ENCODE measurements around the gene MGAT5B.
A peak's percentile ranks its signal among the peaks of the same experiment; 100 is the strongest.

MGAT5B gene

DNA sequence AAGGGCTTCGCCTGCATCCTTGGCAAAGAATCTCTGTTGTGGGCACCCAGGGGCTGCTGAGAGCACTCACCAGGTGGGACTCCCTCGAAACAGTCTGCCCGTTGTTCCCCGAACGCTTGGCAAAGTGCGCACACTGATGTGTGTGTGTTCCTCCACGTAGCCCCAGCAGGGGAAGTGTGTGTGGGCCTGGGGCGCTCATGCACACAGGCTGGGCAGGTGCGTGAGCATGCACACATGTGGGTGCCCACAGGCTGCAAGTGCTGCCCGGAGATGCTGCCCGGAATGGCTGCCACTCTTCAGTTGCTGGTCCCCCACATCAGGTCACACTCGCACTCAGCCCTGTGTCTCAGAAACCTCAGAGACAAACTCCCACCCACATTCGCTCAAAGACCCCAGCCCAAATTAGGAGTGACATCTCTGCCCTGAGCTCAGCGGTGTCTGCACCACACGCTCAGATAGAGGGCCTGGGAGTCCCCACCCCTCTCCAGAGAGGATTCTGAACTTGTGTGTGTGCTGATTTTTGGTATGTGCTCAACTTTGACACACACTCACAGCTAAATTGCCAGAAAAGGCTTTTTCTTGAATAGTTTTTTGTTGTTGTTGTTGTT lies 119.4 kb downstream of the MGAT5B start:
- DNase-seq: no peak

DNA sequence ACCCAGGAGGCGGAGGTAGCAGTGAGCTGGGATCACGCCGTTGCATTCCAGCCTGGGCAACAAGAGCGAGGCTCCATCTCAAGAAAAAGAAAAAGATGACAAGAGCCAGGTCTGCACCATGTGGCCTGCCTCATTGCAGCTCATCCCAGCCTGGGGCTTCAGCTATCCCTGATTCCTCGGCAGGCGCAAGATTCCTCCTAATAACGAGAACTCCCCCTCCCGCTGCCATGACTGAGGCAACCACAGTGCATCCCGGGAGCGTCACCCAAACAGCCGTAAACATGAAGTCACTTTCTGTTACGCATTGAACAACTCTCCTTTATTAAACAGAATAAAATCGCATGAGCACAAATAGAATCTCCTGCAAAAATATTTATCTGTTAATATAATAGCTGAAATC lies 120.6 kb downstream of the MGAT5B start:
- DNase-seq: no peak

DNA sequence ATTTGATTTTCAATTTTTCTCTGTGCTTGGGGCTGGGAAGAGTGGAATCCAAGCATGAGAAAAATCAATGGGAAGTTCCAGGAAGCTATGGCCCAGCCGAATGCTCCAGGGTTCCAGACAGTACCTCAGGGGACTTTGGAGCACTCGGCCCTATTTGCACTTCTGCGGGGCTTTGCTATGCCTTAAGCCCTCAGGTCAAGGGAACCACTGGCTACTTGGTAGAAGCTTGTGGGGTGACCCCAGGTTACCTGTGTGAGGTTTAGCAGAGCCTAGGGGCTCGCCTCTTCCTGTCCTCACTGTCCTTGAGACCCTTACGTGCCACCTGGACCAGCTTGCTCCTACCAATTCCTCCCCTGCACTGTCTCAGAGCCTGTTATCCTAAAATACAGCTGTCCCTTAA lies 121.3 kb downstream of the MGAT5B start:
- no peak for DNase-seq

DNA sequence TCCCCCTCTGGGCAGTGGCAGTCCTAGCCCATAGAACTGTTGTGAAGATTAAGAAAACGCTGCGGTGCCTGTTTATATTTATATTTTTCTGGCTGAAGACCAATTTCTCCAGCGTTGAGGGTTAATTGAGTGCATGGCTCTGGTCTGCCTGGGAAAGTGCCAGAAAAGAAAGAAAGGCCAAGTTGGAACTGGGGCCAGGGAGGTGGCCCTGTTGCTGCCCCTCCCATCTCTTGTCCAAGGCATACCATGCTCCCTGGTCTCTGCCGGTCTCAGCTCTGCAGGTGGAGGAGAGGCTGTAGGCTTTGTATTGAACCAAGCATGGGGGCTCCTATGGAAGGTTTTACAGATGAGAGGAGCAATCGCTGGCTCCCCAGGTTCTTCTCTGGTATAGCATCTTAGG lies 124.7 kb downstream of the MGAT5B start:
- DNase-seq: no peak

DNA sequence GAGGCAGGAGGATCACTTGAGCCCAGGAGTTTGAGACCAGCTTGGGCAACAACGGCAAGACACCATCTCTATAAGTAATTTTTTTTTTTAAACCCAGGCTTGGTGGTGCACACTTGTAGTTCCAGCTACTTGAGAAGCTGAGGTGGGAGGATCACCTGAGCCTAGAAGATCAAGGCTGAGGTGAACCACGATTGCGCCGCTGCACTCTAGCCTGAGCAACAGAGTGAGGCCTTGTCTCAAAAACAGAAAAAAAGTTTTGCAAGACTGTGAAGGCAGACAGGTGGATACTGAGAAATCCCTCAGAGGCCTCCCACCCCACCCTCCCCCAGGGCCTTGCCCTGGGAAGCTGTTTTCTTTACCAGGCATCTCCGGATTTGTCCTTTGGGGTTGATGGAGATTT lies 125.4 kb downstream of the MGAT5B start:
- no peak for DNase-seq

DNA sequence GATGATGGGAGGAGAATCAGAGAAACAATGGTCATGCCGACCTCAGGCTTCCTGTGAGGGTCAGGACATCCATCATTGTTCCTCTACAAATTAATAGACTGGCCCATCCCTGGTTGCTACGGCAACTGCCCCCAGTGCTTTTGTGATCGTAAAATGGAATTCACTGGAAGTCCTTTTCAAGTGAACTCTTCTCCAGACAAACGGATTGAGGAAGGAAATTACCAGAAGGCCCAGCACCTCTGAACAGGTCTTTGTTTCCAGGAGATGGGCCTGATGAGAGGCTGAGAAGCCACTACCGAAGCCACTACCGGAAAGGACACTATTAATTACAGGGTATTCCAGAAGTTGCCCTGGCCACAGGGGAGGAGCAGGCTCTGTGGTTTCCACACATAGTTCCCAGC lies 126.0 kb downstream of the MGAT5B start:
- no peak for DNase-seq

DNA sequence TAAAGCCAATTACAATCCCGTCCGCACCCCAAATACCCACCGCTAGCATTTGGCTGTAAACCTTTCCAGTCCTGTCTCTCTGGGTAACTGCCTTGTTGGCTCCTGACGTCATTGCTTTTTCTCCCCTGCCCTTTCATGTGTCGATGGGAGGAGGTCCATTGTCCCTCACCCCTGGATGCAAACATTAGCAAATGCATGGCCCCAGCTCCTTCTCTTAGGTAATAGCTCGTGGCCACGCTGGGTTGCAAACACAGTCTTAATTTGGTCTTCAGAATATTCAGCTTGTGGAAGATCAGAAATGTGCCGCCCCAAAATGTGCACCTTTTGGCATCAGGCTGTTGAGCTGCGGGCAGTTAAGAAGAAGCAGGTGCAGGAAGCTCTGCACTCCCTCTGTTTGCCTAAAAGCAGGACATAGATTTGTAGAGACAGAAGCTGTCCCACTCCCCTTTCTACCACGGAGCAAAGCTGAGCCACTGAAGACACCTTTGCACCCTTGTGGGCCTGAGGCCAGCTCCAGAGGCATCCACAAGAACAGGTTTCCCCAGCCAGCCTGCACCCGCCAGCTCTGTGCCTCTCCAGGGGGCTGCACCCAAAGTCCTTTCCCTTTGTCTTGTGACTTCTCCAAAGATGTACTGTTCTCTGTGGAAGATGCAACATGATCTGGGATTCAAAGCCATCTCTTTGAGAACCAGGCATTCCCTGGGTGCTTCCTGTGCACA lies 127.3 kb downstream of the MGAT5B start:
- DNase-seq: no peak

DNA sequence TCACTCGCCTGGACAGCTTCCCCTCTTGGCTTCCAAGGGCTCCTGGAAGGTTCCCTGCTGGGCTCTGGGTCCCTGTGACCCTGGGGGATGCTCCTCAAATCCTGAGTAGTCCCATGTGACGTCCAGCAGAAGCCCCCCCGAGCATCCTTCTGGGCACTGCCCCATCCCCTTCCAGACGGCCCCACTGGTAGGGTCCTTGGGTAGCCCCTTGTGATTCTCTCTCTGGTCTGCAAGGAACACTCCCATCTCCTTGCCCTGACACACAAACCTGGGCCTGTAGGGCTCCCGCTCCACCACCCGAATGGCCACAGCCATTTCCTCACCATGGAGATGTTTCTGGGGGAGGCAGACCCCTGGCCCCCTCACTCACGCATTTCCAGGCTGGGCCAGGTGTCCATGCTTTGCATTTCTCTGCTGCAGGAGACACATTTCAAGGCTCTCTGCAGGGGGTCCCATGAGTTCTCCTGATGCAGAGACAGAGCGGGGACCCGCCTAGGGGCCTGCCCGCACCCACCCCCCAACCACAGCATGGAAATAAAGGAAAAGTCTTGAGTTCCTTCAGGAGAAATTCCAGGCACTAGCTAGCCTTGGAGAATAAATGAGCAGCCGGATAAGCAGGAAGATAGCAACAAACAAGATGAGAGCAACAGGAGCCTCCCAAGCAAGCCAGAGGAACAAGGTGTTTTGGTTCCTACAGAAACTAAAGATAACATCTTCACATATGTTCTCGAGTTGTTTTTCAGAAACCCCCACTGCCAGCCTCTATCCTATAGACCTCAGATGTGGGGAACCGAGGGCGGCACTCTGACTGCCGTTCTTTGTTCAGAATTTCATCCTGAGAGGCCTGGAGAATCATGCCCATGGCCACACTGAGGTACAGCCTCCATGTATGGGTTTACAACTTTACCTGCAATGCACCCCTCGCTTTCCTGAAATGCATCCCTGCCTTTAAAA lies 128.8 kb downstream of the MGAT5B start:
- no peak for DNase-seq

DNA sequence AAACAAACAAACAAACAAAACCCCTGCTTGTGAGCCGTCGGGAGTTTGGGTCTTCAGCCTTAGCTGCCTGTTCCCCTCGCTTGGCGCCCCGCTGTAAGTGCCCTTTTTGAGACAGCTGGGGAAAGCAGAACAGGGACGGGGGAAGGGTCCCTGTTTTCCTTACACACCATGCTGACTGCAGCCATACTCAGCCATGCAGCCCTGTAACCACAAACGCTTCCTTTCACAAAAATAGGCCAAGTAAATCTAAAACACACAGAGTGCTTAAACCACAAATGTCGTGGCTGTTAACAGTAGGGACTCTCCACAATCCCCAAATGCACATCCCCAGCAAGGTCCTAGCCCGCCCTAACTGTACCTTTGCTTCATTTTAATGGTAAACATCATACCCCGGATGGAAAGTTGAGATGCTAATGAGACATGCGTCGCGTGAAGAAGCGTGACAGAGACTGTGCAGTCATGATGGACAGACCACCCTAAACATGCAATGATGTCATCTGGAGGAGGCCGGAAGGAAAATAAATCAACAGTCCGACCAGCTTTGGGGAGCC lies 129.9 kb downstream of the MGAT5B start:
- peak; percentile 78 for DNase-seq

DNA sequence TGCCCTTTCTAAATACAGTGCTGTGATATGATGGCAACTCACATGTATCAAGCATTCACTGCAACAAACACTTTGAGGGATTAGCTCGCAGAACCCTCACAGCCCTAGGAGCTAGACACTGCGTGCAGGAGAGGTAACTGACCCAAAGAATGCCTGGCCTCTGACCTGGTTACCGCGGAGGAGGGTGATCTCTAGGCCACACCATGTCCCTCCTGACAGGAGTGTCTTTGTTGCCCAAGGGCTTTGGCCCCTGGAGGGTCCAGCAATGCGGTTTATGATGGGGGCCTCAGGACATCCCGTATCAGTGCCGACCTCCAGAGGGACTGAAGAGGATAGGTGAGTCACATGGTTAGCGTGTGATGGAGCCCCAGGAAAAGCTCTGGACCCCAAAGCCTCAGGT lies 130.6 kb downstream of the MGAT5B start:
- no peak for DNase-seq
